Spleen (tissue), 11 donors: ENCODE data around the gene CLMP. TPM values are rescaled to one million over a fixed set of nuclear protein-coding genes. Genes with fewer than 3 reads are reported as not detected.

Source experiments
- DNase-seq: peaks from one replicate; pipeline ENCODE4 v3.0.0-alpha.2; 2020
- H3K27ac ChIP-seq, 8 donors: fragments of 200-600 bp; sonication (generic) in 7 of 8; 1 replicate in 4 of 8; 2 replicates in 4 of 8; pipeline versions ENCODE4 v1.5.0 to v1.8.0; 2016 to 2021; ENCODE audit warnings: inconsistent platforms in 4 of 8, mild to moderate bottlenecking in 4 of 8, moderate library complexity in 1 of 8
- H3K27me3 ChIP-seq, 7 donors: fragments of 200-600 bp; sonication (generic) in 6 of 7; replicated peaks in 1 of 7; 1 replicate in 4 of 7; 2 replicates in 3 of 7; pipeline versions ENCODE4 v1.5.0 to v1.8.0; 2016 to 2021; ENCODE audit warnings: inconsistent platforms in 3 of 7, mild to moderate bottlenecking in 1 of 7
- H3K36me3 ChIP-seq, 6 donors: fragments of 200-600 bp; sonication (generic) in 5 of 6; 1 replicate in 4 of 6; 2 replicates in 2 of 6; pipeline versions ENCODE4 v1.5.0 to v1.8.0; 2016 to 2021; ENCODE audit warnings: inconsistent platforms in 2 of 6
- H3K4me1 ChIP-seq, 6 donors: fragments of 200-600 bp; sonication (generic) in 5 of 6; 1 replicate in 3 of 6; 2 replicates in 3 of 6; pipeline versions ENCODE4 v1.5.0 to v1.8.0; 2016 to 2021; ENCODE audit warnings: inconsistent platforms in 3 of 6
- H3K4me3 ChIP-seq, 8 donors: fragments of 200-600 bp; sonication (generic) in 7 of 8; 1 replicate in 4 of 8; 2 replicates in 4 of 8; pipeline versions ENCODE4 v1.5.0 to v1.8.0; 2016 to 2021; ENCODE audit warnings: inconsistent platforms in 4 of 8, mild to moderate bottlenecking in 4 of 8, moderate library complexity in 2 of 8
- H3K9me3 ChIP-seq, 8 donors: fragments of 200-600 bp; sonication (generic) in 7 of 8; 1 replicate in 4 of 8; 2 replicates in 4 of 8; pipeline versions ENCODE4 v1.5.0 to v1.8.0; 2016 to 2021; ENCODE audit warnings: inconsistent platforms in 4 of 8
- CTCF ChIP-seq, 11 experiments: fragments of 200-600 bp in 7 of 11; fragments of 450-650 bp in 4 of 11; sonication (generic) in 4 of 11; IDR thresholded peaks in 8 of 11; conservative IDR thresholded peaks in 3 of 11; 1 replicate in 7 of 11; 2 replicates in 4 of 11; pipeline versions ENCODE4 v1.4.0 to v1.8.0; 2016 to 2021; ENCODE audit warnings: antibody characterized with exemption in 11 of 11, inconsistent platforms in 4 of 11, mild to moderate bottlenecking in 1 of 11
- POLR2A ChIP-seq, 3 donors: fragments of 450-650 bp; IDR thresholded peaks; one replicate each; pipeline ENCODE4 v1.5.1; 2017; ENCODE audit warnings: antibody characterized with exemption in 3 of 3, mild to moderate bottlenecking in 1 of 3
- POLR2AphosphoS5 ChIP-seq, 3 donors: sonication (generic); formaldehyde crosslinking; IDR thresholded peaks; one replicate each; pipeline ENCODE4 v1.5.1; 2017; ENCODE audit warnings: antibody characterized with exemption in 3 of 3
- WGBS, 5 donors: extraction: QIAGEN DNeasy Blood & Tissue Kit in 3 of 5; methylation state at CpG; one replicate each; pipeline versions ENCODE4 v1.1.5 to v1.1.7; 2013 to 2018; 5-methylcytosine and 5-hydroxymethylcytosine counted together
- intact Hi-C: fragments of 100-400 bp; cut with DNase I; formaldehyde crosslinking; loops from one replicate; pipeline ENCODE4 v1.15.0; 2023; ENCODE audit warnings: low total_unique reads
- polyA plus RNA-seq, 3 donors: library from polyadenylated mRNA; stranded (reverse); fragments of 200-250 nt; gene quantifications; one replicate each; pipeline ENCODE4 v1.2.1, GENCODE V29; 2013
- total RNA-seq, 7 donors: library from RNA; depleted of rRNA in 3 of 7; stranded (reverse); fragments of >200 nt in 3 of 7; fragmentation: NEBNext Ultra II Directional in 4 of 7; extraction: Animal tissue kit (Norgen Biotek cat#: 25700) in 4 of 7; gene quantifications; one replicate each; pipeline versions ENCODE4 v1.1.0 to v1.2.1, GENCODE V29; 2016 to 2021
- donor health status: healthy with polysubstance abuse.
- donor health status: DM: no; HTN: no; CAD: no; lungs with moderate emphysema.
- donor health status: DM: no; HTN: no; CAD: no.
- donor health status: Bipolar disorder and iron deficiency.
- donor health status: healthy.
- donor health status: DM: no; HTN: no; CAD: no.
- donor health status: DM: yes; HTN: yes; CAD: no.

Gene CLMP
- total and polyA plus RNA-seq, 10 donors = 3.1 to 36.5 (median 13.1) TPM

- no peak for TF ChIP-seq POLR2A (IDR thresholded peaks at IDR 0.05)
- no peak for TF ChIP-seq CTCF (IDR thresholded peaks at IDR 0.05 in 8 of 11, conservative IDR thresholded peaks at IDR 0.05 in 3 of 11)
- TF ChIP-seq POLR2AphosphoS5 (IDR thresholded peaks at IDR 0.05) = no peak
- Histone ChIP-seq H3K4me3 (no peak overlapping the region), H3K27me3 (no peaks in the 10 kb centered on the region), H3K4me1 (peaks cover 0 to 10% (median under 1%) of the 10 kb centered on the region in 6 donors), H3K9me3 (peaks cover 0 to 11% (median 9%) of the 10 kb centered on the region in 8 donors), H3K27ac (no peak overlapping the region), H3K36me3 (no peaks in the 10 kb centered on the region)
- WGBS, 5 donors = 74 to 96% (median 86%) methylated on average over 2 of the region's 2 CpGs
- intact Hi-C loops = no loop called here
- no peak for DNase-seq
Observed at GRCh38 chr11:123116486-123116885, 78.6 kb downstream of the CLMP start.

GRCh38 chr11:123111465-123111864, 83.6 kb downstream of the CLMP start:
- Histone ChIP-seq H3K27ac (peak overlapping the region in 2 of 8 donors; percentile 32 to 49), H3K4me3 (no peak overlapping the region), H3K27me3 (no peaks in the 10 kb centered on the region), H3K36me3 (no peaks in the 10 kb centered on the region), H3K9me3 (peaks cover 0 to 11% (median 9%) of the 10 kb centered on the region in 8 donors), H3K4me1 (peaks cover 0 to 19% (median 8%) of the 10 kb centered on the region in 6 donors)
- TF ChIP-seq POLR2AphosphoS5 (IDR thresholded peaks at IDR 0.05) (no peak), CTCF (IDR thresholded peaks at IDR 0.05 in 8 of 11, conservative IDR thresholded peaks at IDR 0.05 in 3 of 11) (peak; percentile 52 to 81 (median 74))
- intact Hi-C loops = loop anchor here (5.0 kb wide), 1 partner anchor 136 kb away; no protein-coding TSS in a partner anchor
- DNase-seq = no peak
- WGBS, 5 donors = 64 to 72% (median 66%) methylated on average over 4 of the region's 4 CpGs

- H3K27ac ChIP-seq = peak overlapping the region in 1 of 8 donors; percentile 13
- H3K4me3 ChIP-seq = peak overlapping the region in 1 of 8 donors; percentile 5
- DNase-seq = peak; percentile 32
- 50 to 71% (median 64%) methylated on average over 7 to 8 of the region's 8 CpGs for WGBS, 5 donors
- peaks cover 0 to 19% (median 8%) of the 10 kb centered on the region in 6 donors for H3K4me1 ChIP-seq
- H3K9me3 ChIP-seq = peaks cover 0 to 2% (median under 1%) of the 10 kb centered on the region in 8 donors
- intact Hi-C loops = loop anchor here (5.0 kb wide), 1 partner anchor 137 kb away; no protein-coding TSS in a partner anchor
- no peaks in the 10 kb centered on the region for H3K36me3 ChIP-seq
- H3K27me3 ChIP-seq = no peaks in the 10 kb centered on the region
- TF ChIP-seq CTCF (IDR thresholded peaks at IDR 0.05 in 8 of 11, conservative IDR thresholded peaks at IDR 0.05 in 3 of 11) (no peak), POLR2AphosphoS5 (IDR thresholded peaks at IDR 0.05) (no peak), POLR2A (IDR thresholded peaks at IDR 0.05) (no peak)
Observed at GRCh38 chr11:123110397-123110796, 84.7 kb downstream of the CLMP start.

- no peak for DNase-seq
- Histone ChIP-seq H3K27me3 (no peaks in the 10 kb centered on the region), H3K4me3 (no peak overlapping the region), H3K36me3 (no peaks in the 10 kb centered on the region), H3K27ac (no peak overlapping the region), H3K9me3 (no peaks in the 10 kb centered on the region), H3K4me1 (peaks cover 4 to 34% (median 16%) of the 10 kb centered on the region in 6 donors)
- WGBS, 5 donors = 80 to 90% (median 86%) methylated on average over 4 of the region's 4 CpGs
- intact Hi-C loops = no loop called here
- TF ChIP-seq POLR2A (IDR thresholded peaks at IDR 0.05) = no peak
Observed at GRCh38 chr11:123107945-123108495, 87.0 kb downstream of the CLMP start.
